KOPT-K1 (cell line): ENCODE results near the gene CCNG1.
"Not testable (repeated sequence)": the region's sequence is repeated elsewhere in the genome, so short reads cannot be mapped to it uniquely, and the experiment has no call there.

Experiments
- H3K27ac ChIP-seq: fragments of 200-600 bp; sonication (generic); 2 replicates; pipeline ENCODE4 v1.5.1; 2016; ENCODE audit warnings: antibody characterized with exemption, mild to moderate bottlenecking, low read depth, low read length; ENCODE audit not compliant: poor library complexity, severe bottlenecking
- H3K36me3 ChIP-seq: fragments of 200-600 bp; sonication (generic); 2 replicates; pipeline ENCODE4 v1.5.1; 2017; ENCODE audit warnings: antibody characterized with exemption, mild to moderate bottlenecking, low read length, moderate library complexity; ENCODE audit not compliant: insufficient read depth
- H3K9me3 ChIP-seq: fragments of 200-600 bp; sonication (generic); 2 replicates; pipeline ENCODE4 v1.5.1; 2017; ENCODE audit warnings: antibody characterized with exemption, low read length, mild to moderate bottlenecking; ENCODE audit not compliant: insufficient read depth, poor library complexity, severe bottlenecking

The CCNG1 gene

GRCh38 chr5:163437309-163438182 is at the start of gene CCNG1:
CCNG1 (plus strand) TSS chr5:163437595; CDS start chr5:163439257, 1,662 bp downstream.
- H3K9me3 ChIP-seq = no peaks in the 10 kb centered on the region
- H3K27ac ChIP-seq = peak within 1 kb of the TSS; percentile 78
- peaks cover 29% of the 10 kb centered on the region for H3K36me3 ChIP-seq

- no peaks in the 10 kb centered on the region for H3K9me3 ChIP-seq
- no peak overlapping the region for H3K27ac ChIP-seq
- H3K36me3 ChIP-seq = no peaks in the 10 kb centered on the region
Observed at GRCh38 chr5:163395792-163396191, 41.6 kb upstream of the CCNG1 start.

GRCh38 chr5:163396818-163397340 is 40.5 kb upstream of the CCNG1 start:
- H3K27ac ChIP-seq, H3K9me3 ChIP-seq, H3K36me3 ChIP-seq: not testable (repeated sequence)

- Histone ChIP-seq H3K27ac (no peak overlapping the region), H3K9me3 (no peaks in the 10 kb centered on the region), H3K36me3 (no peaks in the 10 kb centered on the region)
Observed at GRCh38 chr5:163397354-163397753, 40.0 kb upstream of the CCNG1 start.

GRCh38 chr5:163399923-163400322 is 37.5 kb upstream of the CCNG1 start:
- no peaks in the 10 kb centered on the region for H3K36me3 ChIP-seq
- H3K9me3 ChIP-seq = no peaks in the 10 kb centered on the region

GRCh38 chr5:163401271-163401670 is 36.1 kb upstream of the CCNG1 start:
- H3K27ac ChIP-seq = no peak overlapping the region
- H3K9me3 ChIP-seq = no peaks in the 10 kb centered on the region
- H3K36me3 ChIP-seq = no peaks in the 10 kb centered on the region

More at GRCh38 chr5:163399923-163400322, 37.5 kb upstream of the CCNG1 start:
- H3K27ac ChIP-seq = no peak overlapping the region

- no peaks in the 10 kb centered on the region for H3K9me3 ChIP-seq
- no peaks in the 10 kb centered on the region for H3K36me3 ChIP-seq
- no peak overlapping the region for H3K27ac ChIP-seq
Observed at GRCh38 chr5:163402007-163402406, 35.4 kb upstream of the CCNG1 start.

GRCh38 chr5:163404364-163405173 is 32.8 kb upstream of the CCNG1 start:
- Histone ChIP-seq H3K27ac (no peak overlapping the region), H3K36me3 (no peaks in the 10 kb centered on the region)

GRCh38 chr5:163407034-163407655 is 30.2 kb upstream of the CCNG1 start:
- H3K9me3 ChIP-seq = no peaks in the 10 kb centered on the region
- H3K36me3 ChIP-seq = no peaks in the 10 kb centered on the region
- H3K27ac ChIP-seq = no peak overlapping the region

More at GRCh38 chr5:163404364-163405173, 32.8 kb upstream of the CCNG1 start:
- H3K9me3 ChIP-seq = no peaks in the 10 kb centered on the region

- Histone ChIP-seq H3K36me3 (no peaks in the 10 kb centered on the region), H3K9me3 (no peaks in the 10 kb centered on the region), H3K27ac (no peak overlapping the region)
Observed at GRCh38 chr5:163408311-163408923, 29.0 kb upstream of the CCNG1 start.

GRCh38 chr5:163409384-163409783 is 28.0 kb upstream of the CCNG1 start:
- Histone ChIP-seq H3K27ac (no peak overlapping the region), H3K9me3 (no peaks in the 10 kb centered on the region), H3K36me3 (no peaks in the 10 kb centered on the region)

GRCh38 chr5:163410505-163410904 is 26.9 kb upstream of the CCNG1 start:
- Histone ChIP-seq H3K9me3 (no peaks in the 10 kb centered on the region), H3K27ac (no peak overlapping the region)

GRCh38 chr5:163415673-163416072 is 21.7 kb upstream of the CCNG1 start:
- not testable (repeated sequence) for H3K9me3 ChIP-seq, H3K27ac ChIP-seq, H3K36me3 ChIP-seq

More at GRCh38 chr5:163410505-163410904, 26.9 kb upstream of the CCNG1 start:
- no peaks in the 10 kb centered on the region for H3K36me3 ChIP-seq

GRCh38 chr5:163424836-163425235 is 12.6 kb upstream of the CCNG1 start:
- no peaks in the 10 kb centered on the region for H3K9me3 ChIP-seq
- no peak overlapping the region for H3K27ac ChIP-seq
- no peaks in the 10 kb centered on the region for H3K36me3 ChIP-seq
